Measurements from ENCODE around the gene INPP4B. TPM values are rescaled to one million over a fixed set of nuclear protein-coding genes. Genes with fewer than 3 reads are reported as not detected.

INPP4B gene
- total and polyA plus RNA-seq, 2 of the 4 experiments (the other 2 are of a cell fraction), result 1.8 to 14.0 TPM

- no peak overlapping the region for H3K4me3 ChIP-seq (ENCODE audit: insufficient read depth, low read depth, low read length)
- ChIA-PET CTCF (no interaction called here), POLR2A (ENCODE audit: unreplicated experiment) (no interaction called here)
- no peaks in the 10 kb centered on the region for H4K20me1 ChIP-seq (ENCODE audit: insufficient read depth, low read length)
- no peak overlapping the region for H2AFZ ChIP-seq (replicated peaks; ENCODE audit: low read length, poor library complexity)
- H2AK5ac ChIP-seq (ENCODE audit: low read depth, low read length), result no peak overlapping the region
- no peaks in the 10 kb centered on the region for H3K36me3 ChIP-seq (ENCODE audit: control insufficient read depth, insufficient read depth, low read length)
- no peak overlapping the region for H2BK15ac ChIP-seq (ENCODE audit: low read depth, low read length)
- dilution Hi-C loops (cut with HindIII; ENCODE audit: low sequenced_read_pairs, unreplicated experiment) (no loop called here), in situ Hi-C loops (cut with MboI; ENCODE audit: low sequenced_read_pairs) (no loop called here), intact Hi-C loops (cut with micrococcal nuclease) (no loop called here)
- H3K9ac ChIP-seq (ENCODE audit: low read depth, low read length), result no peak overlapping the region
- no peaks in the 10 kb centered on the region for H3K4me1 ChIP-seq (ENCODE audit: control insufficient read depth, insufficient read depth, low read length)
- no TSS peak for BruUV-seq (replicated peaks)
- H3K79me1 ChIP-seq (ENCODE audit: low read depth in 1 of 2, low read length in 2 of 2), result no peaks in the 10 kb centered on the region
- no peak overlapping the region for H3K18ac ChIP-seq (ENCODE audit: low read depth, low read length)
- H2BK5ac ChIP-seq (ENCODE audit: low read depth, low read length, poor library complexity, severe bottlenecking), result no peak overlapping the region
- H3K56ac ChIP-seq (ENCODE audit: extremely low read depth, insufficient read depth, low read length), result no peak overlapping the region
- H3K4ac ChIP-seq (ENCODE audit: low read depth, low read length), result no peak overlapping the region
- no peak overlapping the region for H3K23ac ChIP-seq (ENCODE audit: low read depth, low read length)
- TF ChIP-seq MAZ (IDR thresholded peaks at IDR 0.05; ENCODE audit: borderline replicate concordance, low read depth, low read length) (no peak), SMC3 (IDR thresholded peaks at IDR 0.05; ENCODE audit: low read depth, low read length) (no peak), MAFK (IDR thresholded peaks at IDR 0.05; ENCODE audit: low read depth, low read length) (no peak)
- no peak overlapping the region for H2BK120ac ChIP-seq (ENCODE audit: low read depth, low read length)
- no peaks in the 10 kb centered on the region for H3K9me3 ChIP-seq (ENCODE audit: control insufficient read depth, insufficient read depth, low read length)
- no peak overlapping the region for H3K27ac ChIP-seq (ENCODE audit: insufficient read depth, low read length)
- H4K5ac ChIP-seq (ENCODE audit: low read depth, low read length), result no peak overlapping the region
- H4K8ac ChIP-seq (ENCODE audit: low read depth in 2 of 2, low read length in 2 of 2), result no peak overlapping the region
- DNase-seq (no peak), ATAC-seq (ENCODE audit: low read depth) (no peak)
- no peak overlapping the region for H4K91ac ChIP-seq (ENCODE audit: insufficient read depth, low read depth, low read length)
- WGBS, 2 experiments (ENCODE audit: extremely low coverage in 2 of 2, insufficient read length in 1 of 2), result no CpG with 5 or more reads among the region's 3 CpGs
- H3K27me3 ChIP-seq (ENCODE audit: control insufficient read depth, insufficient read depth, low read length), result no peaks in the 10 kb centered on the region
- H3K14ac ChIP-seq (replicated peaks; ENCODE audit: low read depth, low read length), result no peak overlapping the region
- H2BK20ac ChIP-seq (ENCODE audit: low read depth, low read length), result no peak overlapping the region
- no peak overlapping the region for H2AK9ac ChIP-seq (replicated peaks; ENCODE audit: low read depth, low read length, poor library complexity)
- no peaks in the 10 kb centered on the region for H3K9me1 ChIP-seq (ENCODE audit: insufficient read depth, low read length)
- no peak overlapping the region for H3K4me2 ChIP-seq (ENCODE audit: low read depth, low read length)
Measured at GRCh38 chr4:142596595-142596994, 249.5 kb downstream of the INPP4B start.
